HepG2 (cell line): ENCODE data around the gene NAIF1. TPM values are rescaled to one million over a fixed set of nuclear protein-coding genes. Genes with fewer than 3 reads are reported as not detected.
A peak's percentile ranks its signal among the peaks of the same experiment; 100 is the strongest.

ENCODE experiments used
- ZNF574 ChIP-seq: sonication (generic); formaldehyde crosslinking; IDR thresholded peaks from 2 replicates; pipeline ENCODE4 v1.4.0; 2020; ENCODE audit warnings: missing genetic modification reagents
- polyA plus RNA-seq, 8 experiments: library from polyadenylated mRNA; depleted of rRNA in 3 of 8; stranded (reverse) in 7 of 8; unstranded in 1 of 8; fragments of >200 nt; fragmentation: Illumina TruSeq in 4 of 8; extraction: Trizol in 4 of 8; gene quantifications; 2 replicates each; pipeline versions ENCODE4 v1.2.1 to v1.2.3, GENCODE V29; 2011 to 2016; ENCODE audit warnings: low read depth in 4 of 8, missing spikeins in 1 of 8, mixed read lengths in 1 of 8; ENCODE audit not compliant: insufficient read depth in 1 of 8
- total RNA-seq, 5 experiments: library from RNA; depleted of rRNA; stranded (reverse); fragments of >200 nt; fragmentation: Illumina TruSeq; extraction: Trizol; gene quantifications; 2 replicates each; pipeline ENCODE4 v1.2.3, GENCODE V29; 2016; ENCODE audit warnings: low read depth in 1 of 5
- TF ChIP-seq, protein P1 (sequence below): sonication (generic); formaldehyde crosslinking; IDR thresholded peaks from 2 replicates; pipeline ENCODE4 v1.4.0; 2020; ENCODE audit warnings: missing genetic modification reagents
- TF ChIP-seq, protein P2 (sequence below): IDR thresholded peaks from 2 replicates; pipeline ENCODE4 v1.4.0; 2020; ENCODE audit warnings: mild to moderate bottlenecking, missing genetic modification reagents

NAIF1 gene
- total and polyA plus RNA-seq, 2 of the 13 experiments (the other 11 are each of a cell fraction or from before 2014, with no cell fraction given): 6.0 to 6.9 TPM

DNA sequence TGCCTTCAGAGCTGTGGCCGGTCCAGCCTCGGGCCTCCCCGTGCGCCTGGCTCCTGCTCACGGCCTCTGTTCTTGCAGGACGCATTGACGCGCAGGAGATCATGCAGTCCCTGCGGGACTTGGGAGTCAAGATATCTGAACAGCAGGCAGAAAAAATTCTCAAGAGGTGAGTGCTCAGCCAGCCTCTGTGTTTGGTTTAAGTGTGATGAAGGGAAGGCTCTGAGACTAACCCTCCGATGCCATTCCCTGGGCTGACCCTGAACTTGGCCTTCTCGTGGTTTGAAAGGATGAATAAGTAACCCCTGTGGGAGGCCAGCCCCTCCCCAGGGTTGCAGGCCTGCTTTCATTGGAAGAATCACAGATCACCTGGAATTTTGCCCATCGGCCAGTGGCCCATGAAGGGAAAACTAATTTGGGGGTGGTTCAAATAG lies 34.1 kb upstream of the NAIF1 start (continued):
- TF ChIP-seq, protein P1, sequence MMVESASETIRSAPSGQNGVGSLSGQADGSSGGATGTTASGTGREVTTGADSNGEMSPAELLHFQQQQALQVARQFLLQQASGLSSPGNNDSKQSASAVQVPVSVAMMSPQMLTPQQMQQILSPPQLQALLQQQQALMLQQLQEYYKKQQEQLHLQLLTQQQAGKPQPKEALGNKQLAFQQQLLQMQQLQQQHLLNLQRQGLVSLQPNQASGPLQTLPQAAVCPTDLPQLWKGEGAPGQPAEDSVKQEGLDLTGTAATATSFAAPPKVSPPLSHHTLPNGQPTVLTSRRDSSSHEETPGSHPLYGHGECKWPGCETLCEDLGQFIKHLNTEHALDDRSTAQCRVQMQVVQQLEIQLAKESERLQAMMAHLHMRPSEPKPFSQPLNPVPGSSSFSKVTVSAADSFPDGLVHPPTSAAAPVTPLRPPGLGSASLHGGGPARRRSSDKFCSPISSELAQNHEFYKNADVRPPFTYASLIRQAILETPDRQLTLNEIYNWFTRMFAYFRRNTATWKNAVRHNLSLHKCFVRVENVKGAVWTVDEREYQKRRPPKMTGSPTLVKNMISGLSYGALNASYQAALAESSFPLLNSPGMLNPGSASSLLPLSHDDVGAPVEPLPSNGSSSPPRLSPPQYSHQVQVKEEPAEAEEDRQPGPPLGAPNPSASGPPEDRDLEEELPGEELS (CRISPR knock-in tag): 0 out of 2 replicates have a peak, but pooled peaks have one; percentile 16
- TF ChIP-seq ZNF574 (CRISPR knock-in tag): 0 out of 2 replicates have a peak, but pooled peaks have one; percentile 16
- TF ChIP-seq, protein P2, sequence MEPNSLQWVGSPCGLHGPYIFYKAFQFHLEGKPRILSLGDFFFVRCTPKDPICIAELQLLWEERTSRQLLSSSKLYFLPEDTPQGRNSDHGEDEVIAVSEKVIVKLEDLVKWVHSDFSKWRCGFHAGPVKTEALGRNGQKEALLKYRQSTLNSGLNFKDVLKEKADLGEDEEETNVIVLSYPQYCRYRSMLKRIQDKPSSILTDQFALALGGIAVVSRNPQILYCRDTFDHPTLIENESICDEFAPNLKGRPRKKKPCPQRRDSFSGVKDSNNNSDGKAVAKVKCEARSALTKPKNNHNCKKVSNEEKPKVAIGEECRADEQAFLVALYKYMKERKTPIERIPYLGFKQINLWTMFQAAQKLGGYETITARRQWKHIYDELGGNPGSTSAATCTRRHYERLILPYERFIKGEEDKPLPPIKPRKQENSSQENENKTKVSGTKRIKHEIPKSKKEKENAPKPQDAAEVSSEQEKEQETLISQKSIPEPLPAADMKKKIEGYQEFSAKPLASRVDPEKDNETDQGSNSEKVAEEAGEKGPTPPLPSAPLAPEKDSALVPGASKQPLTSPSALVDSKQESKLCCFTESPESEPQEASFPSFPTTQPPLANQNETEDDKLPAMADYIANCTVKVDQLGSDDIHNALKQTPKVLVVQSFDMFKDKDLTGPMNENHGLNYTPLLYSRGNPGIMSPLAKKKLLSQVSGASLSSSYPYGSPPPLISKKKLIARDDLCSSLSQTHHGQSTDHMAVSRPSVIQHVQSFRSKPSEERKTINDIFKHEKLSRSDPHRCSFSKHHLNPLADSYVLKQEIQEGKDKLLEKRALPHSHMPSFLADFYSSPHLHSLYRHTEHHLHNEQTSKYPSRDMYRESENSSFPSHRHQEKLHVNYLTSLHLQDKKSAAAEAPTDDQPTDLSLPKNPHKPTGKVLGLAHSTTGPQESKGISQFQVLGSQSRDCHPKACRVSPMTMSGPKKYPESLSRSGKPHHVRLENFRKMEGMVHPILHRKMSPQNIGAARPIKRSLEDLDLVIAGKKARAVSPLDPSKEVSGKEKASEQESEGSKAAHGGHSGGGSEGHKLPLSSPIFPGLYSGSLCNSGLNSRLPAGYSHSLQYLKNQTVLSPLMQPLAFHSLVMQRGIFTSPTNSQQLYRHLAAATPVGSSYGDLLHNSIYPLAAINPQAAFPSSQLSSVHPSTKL (CRISPR knock-in tag): 0 out of 2 replicates have a peak, but pooled peaks have one; percentile 31
